WI38 (cell line): ENCODE measurements around the gene RGS7BP.
A peak's percentile ranks its signal among the peaks of the same experiment; 100 is the strongest.

ENCODE experiments used
- H3K4me3 ChIP-seq: 2 replicates; pipeline ENCODE4 v1.5.1; 2011; ENCODE audit warnings: low read depth, mild to moderate bottlenecking, control low read depth, low read length
- TF ChIP-seq, protein P1 (sequence below): IDR thresholded peaks from 2 replicates; pipeline ENCODE4 v1.5.1; 2012; ENCODE audit warnings: low read depth, mild to moderate bottlenecking, control low read depth, low read length

RGS7BP gene

DNA sequence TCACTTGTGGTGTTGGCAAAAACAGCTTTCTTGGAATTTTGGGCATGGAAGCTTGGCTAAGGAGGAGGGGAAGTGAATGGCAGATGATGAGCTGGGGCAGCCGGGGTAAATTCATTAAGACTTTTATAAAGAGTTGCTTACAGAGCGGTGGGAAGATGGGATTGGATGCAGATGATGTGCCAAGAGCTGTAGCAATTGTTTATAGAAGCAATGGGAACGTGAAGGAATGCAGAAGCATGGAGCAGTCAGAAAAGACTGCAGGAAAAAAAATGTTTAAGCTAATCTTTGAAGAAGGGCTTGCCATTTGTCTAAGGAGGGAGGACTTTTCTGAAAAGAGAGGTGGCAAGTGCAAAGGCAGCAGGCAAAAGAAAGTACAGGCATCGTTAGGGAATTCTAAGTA, 97.9 kb downstream of the RGS7BP start:
- no peak overlapping the region for H3K4me3 ChIP-seq
- TF ChIP-seq, protein P1, sequence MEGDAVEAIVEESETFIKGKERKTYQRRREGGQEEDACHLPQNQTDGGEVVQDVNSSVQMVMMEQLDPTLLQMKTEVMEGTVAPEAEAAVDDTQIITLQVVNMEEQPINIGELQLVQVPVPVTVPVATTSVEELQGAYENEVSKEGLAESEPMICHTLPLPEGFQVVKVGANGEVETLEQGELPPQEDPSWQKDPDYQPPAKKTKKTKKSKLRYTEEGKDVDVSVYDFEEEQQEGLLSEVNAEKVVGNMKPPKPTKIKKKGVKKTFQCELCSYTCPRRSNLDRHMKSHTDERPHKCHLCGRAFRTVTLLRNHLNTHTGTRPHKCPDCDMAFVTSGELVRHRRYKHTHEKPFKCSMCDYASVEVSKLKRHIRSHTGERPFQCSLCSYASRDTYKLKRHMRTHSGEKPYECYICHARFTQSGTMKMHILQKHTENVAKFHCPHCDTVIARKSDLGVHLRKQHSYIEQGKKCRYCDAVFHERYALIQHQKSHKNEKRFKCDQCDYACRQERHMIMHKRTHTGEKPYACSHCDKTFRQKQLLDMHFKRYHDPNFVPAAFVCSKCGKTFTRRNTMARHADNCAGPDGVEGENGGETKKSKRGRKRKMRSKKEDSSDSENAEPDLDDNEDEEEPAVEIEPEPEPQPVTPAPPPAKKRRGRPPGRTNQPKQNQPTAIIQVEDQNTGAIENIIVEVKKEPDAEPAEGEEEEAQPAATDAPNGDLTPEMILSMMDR, result no peak

DNA sequence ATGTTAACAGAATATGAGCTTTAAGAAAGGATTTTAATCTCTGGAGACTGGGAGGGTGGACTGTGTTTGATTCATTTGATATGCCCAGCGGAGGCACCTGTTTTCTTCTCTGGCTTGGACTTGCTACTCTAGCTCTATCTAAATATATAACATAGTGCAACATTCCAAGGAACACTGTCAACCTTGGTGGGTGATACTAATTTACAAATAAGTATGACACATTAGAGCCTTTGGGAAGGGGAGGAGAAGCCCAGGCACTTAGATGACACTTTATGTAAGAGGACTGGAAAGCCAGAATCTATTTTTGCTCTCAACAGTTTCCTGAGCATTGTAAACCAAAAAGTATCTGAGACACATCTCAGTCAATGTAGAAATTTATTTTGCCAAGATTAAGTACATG, 101.1 kb downstream of the RGS7BP start:
- TF ChIP-seq, protein P1, result no peak
- no peak overlapping the region for H3K4me3 ChIP-seq

DNA sequence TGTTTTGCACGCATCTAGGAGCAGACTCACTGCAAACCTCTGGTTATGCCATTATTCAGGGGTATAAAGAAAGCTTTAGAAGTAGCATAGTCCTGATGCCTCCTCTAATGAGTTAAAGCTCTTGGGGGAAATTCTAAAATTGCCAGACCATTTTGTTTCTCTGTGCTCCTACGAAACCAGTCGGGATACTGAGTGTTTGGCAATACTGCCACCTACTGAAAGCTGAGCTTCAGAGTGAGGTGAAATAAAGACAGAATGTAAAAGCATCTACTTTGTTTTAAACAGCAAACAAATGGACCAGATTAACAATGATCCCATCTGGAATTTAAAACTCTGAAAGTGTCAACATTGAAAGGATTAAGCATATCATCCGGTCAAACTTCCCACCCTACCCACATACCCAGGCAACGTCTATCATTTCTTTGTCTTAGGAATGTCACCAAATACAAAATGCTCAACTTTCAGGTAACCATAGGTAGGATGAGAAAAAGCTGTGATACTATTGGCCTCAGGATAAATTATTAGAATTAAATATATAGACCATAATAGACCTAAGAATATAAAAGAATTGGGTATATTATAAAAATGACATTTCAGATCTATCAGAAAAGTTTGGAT, 106.6 kb downstream of the RGS7BP start:
- TF ChIP-seq, protein P1, result peak; percentile 47
- H3K4me3 ChIP-seq, result no peak overlapping the region

DNA sequence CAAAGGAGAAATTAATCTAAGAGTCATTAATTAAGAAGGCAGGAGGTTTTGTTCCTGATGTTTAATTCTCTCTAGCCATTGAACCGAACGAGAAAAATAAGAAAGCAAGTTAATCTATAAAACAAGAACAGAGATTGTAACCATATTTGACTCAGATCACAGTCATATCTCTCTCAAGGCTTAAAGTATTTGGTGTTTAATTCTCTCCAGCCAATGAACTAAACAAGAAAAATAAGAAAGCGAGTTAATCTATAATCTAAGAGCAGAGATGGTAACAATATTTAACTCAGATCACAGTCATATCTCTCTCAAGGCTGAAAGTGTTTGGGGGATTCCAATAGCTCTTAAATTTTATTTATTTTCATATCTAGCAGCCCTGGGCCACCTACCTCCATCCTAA, 110.1 kb downstream of the RGS7BP start:
- TF ChIP-seq, protein P1, result no peak
- no peak overlapping the region for H3K4me3 ChIP-seq

DNA sequence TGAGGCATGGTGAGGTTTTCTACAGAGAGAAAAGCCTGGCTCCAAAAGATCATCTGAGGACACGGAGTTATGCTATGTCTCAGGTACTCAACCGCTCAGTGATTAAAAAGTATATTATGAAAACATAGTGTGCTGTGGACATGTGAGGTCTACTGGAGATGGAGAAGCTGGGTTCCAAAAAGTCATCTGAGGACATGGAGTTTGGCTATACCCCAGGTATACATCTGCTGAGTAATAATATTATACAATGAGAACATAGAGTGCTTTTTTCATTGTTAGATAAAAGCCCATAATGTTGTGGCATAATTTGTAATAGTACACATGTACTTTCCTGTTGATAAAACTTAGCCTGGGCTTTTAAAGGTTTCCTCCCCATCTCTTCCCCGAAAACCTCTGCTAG, 113.8 kb downstream of the RGS7BP start:
- no peak overlapping the region for H3K4me3 ChIP-seq
- TF ChIP-seq, protein P1, result no peak

DNA sequence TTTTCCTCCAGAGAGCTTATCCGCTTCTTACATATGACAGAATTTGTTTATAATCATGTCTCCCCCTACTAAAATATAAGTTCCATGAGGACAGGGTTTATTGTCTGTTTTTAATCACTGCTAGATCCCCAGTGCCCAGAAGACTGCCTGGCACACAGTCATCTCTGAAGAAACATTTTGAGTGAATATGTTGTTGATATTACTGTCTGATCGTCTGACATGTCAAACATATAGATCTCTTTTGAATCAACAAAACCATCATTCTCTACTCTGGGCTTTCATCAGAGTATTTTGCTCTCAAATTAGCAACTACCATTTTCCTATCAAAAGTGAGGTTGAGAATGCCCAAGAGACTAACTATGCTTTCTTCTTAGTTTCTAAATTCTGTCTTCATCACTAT, 117.2 kb downstream of the RGS7BP start:
- TF ChIP-seq, protein P1, result no peak

DNA sequence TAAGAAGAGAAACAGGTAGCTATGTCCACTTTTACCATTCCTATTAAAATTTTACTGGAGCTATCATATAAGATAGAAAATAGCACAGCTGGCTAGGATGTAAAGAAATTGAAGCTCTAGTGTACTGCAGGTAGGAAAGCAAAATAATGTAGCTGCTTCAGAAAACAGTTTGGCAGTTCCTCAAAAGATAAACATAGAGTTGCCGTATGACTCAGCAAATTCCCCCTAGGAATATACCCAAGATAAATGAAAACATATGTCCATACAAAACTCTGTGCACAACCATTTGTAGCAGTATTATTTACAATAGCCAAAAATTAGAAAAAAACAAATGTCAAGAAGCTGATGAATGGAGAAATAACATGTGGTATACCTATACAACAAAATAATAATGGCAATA, 119.9 kb downstream of the RGS7BP start:
- no peak overlapping the region for H3K4me3 ChIP-seq
- TF ChIP-seq, protein P1, result no peak

More for the DNA sequence above, 117.2 kb downstream of the RGS7BP start:
- H3K4me3 ChIP-seq, result no peak overlapping the region
